Measurements from ENCODE around the gene KRT84.

The KRT84 gene

GRCh38 chr12:52338241-52338960 lies 47.1 kb downstream of the KRT84 start:
- no peak for DNase-seq

- no peak for DNase-seq
Observed at GRCh38 chr12:52337054-52337453, 48.4 kb downstream of the KRT84 start.

- no peak for DNase-seq
Observed at GRCh38 chr12:52336641-52337040, 48.8 kb downstream of the KRT84 start.

- DNase-seq: no peak
Observed at GRCh38 chr12:52335598-52336262, 49.7 kb downstream of the KRT84 start.

GRCh38 chr12:52334185-52334584 lies 51.3 kb downstream of the KRT84 start:
- DNase-seq: no peak

GRCh38 chr12:52333321-52333720 lies 52.1 kb downstream of the KRT84 start:
- no peak for DNase-seq

- DNase-seq: no peak
Observed at GRCh38 chr12:52332381-52332780, 53.1 kb downstream of the KRT84 start.

- DNase-seq: no peak
Observed at GRCh38 chr12:52331833-52332232, 53.6 kb downstream of the KRT84 start.

- DNase-seq: no peak
Observed at GRCh38 chr12:52331039-52331438, 54.4 kb downstream of the KRT84 start.

GRCh38 chr12:52327830-52328500 lies 57.5 kb downstream of the KRT84 start:
- DNase-seq: no peak

All from bone marrow (tissue), 2 donors.